Measurements from ENCODE around the gene DUS1L.

DUS1L gene

GRCh38 chr17:82087961-82088837 lies 22.6 kb upstream of the DUS1L start:
- DNase-seq, result no peak

GRCh38 chr17:82086941-82087906 lies 21.6 kb upstream of the DUS1L start:
- DNase-seq, result no peak

- no peak for DNase-seq
These were observed 20.5 kb upstream of the DUS1L start for GRCh38 chr17:82085931-82086764.

- no peak for DNase-seq
These were observed 19.6 kb upstream of the DUS1L start for GRCh38 chr17:82085031-82085861.

- DNase-seq, result no peak
These were observed 18.9 kb upstream of the DUS1L start for GRCh38 chr17:82084373-82085030.

GRCh38 chr17:82083533-82084359 lies 18.1 kb upstream of the DUS1L start:
- DNase-seq, result no peak

- no peak for DNase-seq
These were observed 17.4 kb upstream of the DUS1L start for GRCh38 chr17:82083009-82083408.

GRCh38 chr17:82082456-82082855 lies 16.9 kb upstream of the DUS1L start:
- no peak for DNase-seq

GRCh38 chr17:82081966-82082365 lies 16.4 kb upstream of the DUS1L start:
- DNase-seq, result no peak

GRCh38 chr17:82081546-82081945 lies 15.9 kb upstream of the DUS1L start:
- DNase-seq, result no peak

GRCh38 chr17:82080789-82081464 lies 15.3 kb upstream of the DUS1L start:
- no peak for DNase-seq

- DNase-seq, result no peak
These were observed 14.6 kb upstream of the DUS1L start for GRCh38 chr17:82080048-82080788.

GRCh38 chr17:82079001-82079677 lies 13.5 kb upstream of the DUS1L start:
- DNase-seq, result no peak

- DNase-seq, result no peak
These were observed 12.8 kb upstream of the DUS1L start for GRCh38 chr17:82078433-82078832.

- DNase-seq, result no peak
These were observed 12.2 kb upstream of the DUS1L start for GRCh38 chr17:82077617-82078358.

GRCh38 chr17:82076785-82077591 lies 11.4 kb upstream of the DUS1L start:
- DNase-seq, result no peak
